Ishikawa (cell line): ENCODE results near the gene CFHR4.

Experiments used
- CEBPB ChIP-seq: IDR thresholded peaks from 2 replicates; pipeline ENCODE4 v1.6.1; 2012
- CREB1 ChIP-seq: IDR thresholded peaks from 2 replicates; pipeline ENCODE4 v1.6.1; 2012; ENCODE audit warnings: low read depth
- EGR1 ChIP-seq: IDR thresholded peaks from 2 replicates; pipeline ENCODE4 v1.6.1; 2012
- EP300 ChIP-seq: IDR thresholded peaks from 2 replicates; pipeline ENCODE4 v1.6.1; 2012; ENCODE audit warnings: borderline replicate concordance
- FOXM1 ChIP-seq: IDR thresholded peaks from 2 replicates; pipeline ENCODE4 v1.6.1; 2012; ENCODE audit warnings: low read depth, borderline replicate concordance
- MAX ChIP-seq: IDR thresholded peaks from 2 replicates; pipeline ENCODE4 v1.6.1; 2012
- NFIC ChIP-seq: IDR thresholded peaks from 2 replicates; pipeline ENCODE4 v1.6.1; 2012
- RAD21 ChIP-seq: IDR thresholded peaks from 2 replicates; pipeline ENCODE4 v1.6.1; 2012; ENCODE audit warnings: low read depth
- REST ChIP-seq: IDR thresholded peaks from 2 replicates; pipeline ENCODE4 v1.6.1; 2012; ENCODE audit warnings: low read depth, mild to moderate bottlenecking
- TAF1 ChIP-seq: IDR thresholded peaks from 2 replicates; pipeline ENCODE4 v1.6.1; 2012; ENCODE audit warnings: low read depth, mild to moderate bottlenecking
- TCF12 ChIP-seq: IDR thresholded peaks from 2 replicates; pipeline ENCODE4 v1.6.1; 2012; ENCODE audit warnings: low read depth
- TEAD4 ChIP-seq: IDR thresholded peaks from 2 replicates; pipeline ENCODE4 v1.6.1; 2012
- USF1 ChIP-seq: IDR thresholded peaks from 2 replicates; pipeline ENCODE4 v1.6.1; 2012
- YY1 ChIP-seq: IDR thresholded peaks from 2 replicates; pipeline ENCODE4 v1.6.1; 2012; ENCODE audit warnings: low read depth
- ZBTB7A ChIP-seq: IDR thresholded peaks from 2 replicates; pipeline ENCODE4 v1.6.1; 2012; ENCODE audit warnings: low read depth

The CFHR4 gene

GRCh38 chr1:196954778-196955177, 66.9 kb downstream of the CFHR4 start:
- TF ChIP-seq TCF12 (no peak), REST (no peak), FOXM1 (no peak), EP300 (no peak)

- TF ChIP-seq EP300 (no peak), MAX (no peak), EGR1 (no peak), ZBTB7A (no peak), CREB1 (no peak), REST (no peak), RAD21 (no peak), CEBPB (no peak), TAF1 (no peak), USF1 (no peak), NFIC (no peak), YY1 (no peak), TCF12 (no peak)
Observed at GRCh38 chr1:196955926-196956325, 68.1 kb downstream of the CFHR4 start.

GRCh38 chr1:196960854-196961253, 73.0 kb downstream of the CFHR4 start:
- TF ChIP-seq NFIC = no peak
- TF ChIP-seq ZBTB7A = no peak
- no peak for TF ChIP-seq EGR1
- no peak for TF ChIP-seq YY1
- TF ChIP-seq FOXM1 = no peak
- no peak for TF ChIP-seq TAF1
- no peak for TF ChIP-seq EP300
- no peak for TF ChIP-seq TEAD4
- no peak for TF ChIP-seq REST
- TF ChIP-seq USF1 = no peak
- TF ChIP-seq CREB1 = no peak
- no peak for TF ChIP-seq RAD21
- no peak for TF ChIP-seq TCF12
- TF ChIP-seq MAX = no peak
- no peak for TF ChIP-seq CEBPB
